Neuronal stem cell (in vitro differentiated cells): ENCODE data around the gene TAS2R42.

ENCODE experiments used
- DNase-seq: peaks from one replicate; pipeline ENCODE4 v3.0.0-alpha.2; 2013; ENCODE audit warnings: low spot score
- H2AFZ ChIP-seq: one replicate; pipeline ENCODE4 v1.6.1; 2013; ENCODE audit warnings: mild to moderate bottlenecking, low read length, inconsistent platforms
- H2AK5ac ChIP-seq: 2 replicates; pipeline ENCODE4 v1.6.1; 2013; ENCODE audit warnings: low read depth, mild to moderate bottlenecking, inconsistent platforms, low read length, moderate library complexity, mixed read lengths
- H2BK120ac ChIP-seq: 2 replicates; pipeline ENCODE4 v1.6.1; 2013; ENCODE audit warnings: low read depth, mild to moderate bottlenecking, inconsistent platforms, low read length, moderate library complexity, mixed read lengths
- H2BK12ac ChIP-seq: one replicate; pipeline ENCODE4 v1.6.1; 2013; ENCODE audit warnings: low read length, inconsistent platforms
- H2BK15ac ChIP-seq: 2 replicates; pipeline ENCODE4 v1.6.1; 2013; ENCODE audit warnings: mild to moderate bottlenecking, low read length, inconsistent platforms, mixed read lengths
- H2BK5ac ChIP-seq: one replicate; pipeline ENCODE4 v1.6.1; 2013; ENCODE audit warnings: inconsistent platforms, mild to moderate bottlenecking, low read length, moderate library complexity
- H3K14ac ChIP-seq: one replicate; pipeline ENCODE4 v1.6.1; 2013; ENCODE audit warnings: low read length, inconsistent platforms
- H3K18ac ChIP-seq: 2 replicates; pipeline ENCODE4 v1.6.1; 2013; ENCODE audit warnings: low read length, inconsistent platforms
- H3K23ac ChIP-seq: 2 replicates; pipeline ENCODE4 v1.6.1; 2013; ENCODE audit warnings: low read depth, mild to moderate bottlenecking, mixed read lengths, low read length, inconsistent platforms; ENCODE audit not compliant: poor library complexity
- H3K27ac ChIP-seq: replicated peaks from 3 replicates; pipeline ENCODE4 v1.5.1; 2013; ENCODE audit warnings: low read length, inconsistent platforms
- H3K27me3 ChIP-seq, 3 experiments: 2 replicates each; pipeline ENCODE4 v1.6.1; 2013; ENCODE audit warnings: low read length in 3 of 3, mild to moderate bottlenecking in 2 of 3, inconsistent platforms in 1 of 3, low read depth in 1 of 3, mixed read lengths in 1 of 3, moderate library complexity in 1 of 3; ENCODE audit not compliant: control insufficient read depth in 3 of 3, insufficient read depth in 3 of 3
- H3K36me3 ChIP-seq, 2 donors: replicated peaks in 1 of 2; 2 replicates each; pipeline ENCODE4 v1.6.1; 2013; ENCODE audit warnings: low read length in 2 of 2; ENCODE audit not compliant: control insufficient read depth in 2 of 2, insufficient read depth in 2 of 2
- H3K4ac ChIP-seq: 2 replicates; pipeline ENCODE4 v1.6.1; 2013; ENCODE audit warnings: inconsistent platforms, mild to moderate bottlenecking, low read length, moderate library complexity
- H3K4me1 ChIP-seq, 2 donors: 1 replicate in 1 of 2; 2 replicates in 1 of 2; pipeline ENCODE4 v1.6.1; 2013; ENCODE audit warnings: low read length in 2 of 2, low read depth in 1 of 2; ENCODE audit not compliant: control insufficient read depth in 2 of 2, insufficient read depth in 1 of 2
- H3K4me2 ChIP-seq: one replicate; pipeline ENCODE4 v1.6.1; 2013; ENCODE audit warnings: mild to moderate bottlenecking, low read length, inconsistent platforms; ENCODE audit not compliant: insufficient read depth, poor library complexity, severe bottlenecking
- H3K4me3 ChIP-seq, 2 donors: 2 replicates each; pipeline ENCODE4 v1.5.1; 2013; ENCODE audit warnings: low read length in 2 of 2, mild to moderate bottlenecking in 2 of 2, inconsistent platforms in 1 of 2, moderate library complexity in 1 of 2
- H3K79me1 ChIP-seq: one replicate; pipeline ENCODE4 v1.6.1; 2013; ENCODE audit warnings: low read depth, mild to moderate bottlenecking, inconsistent platforms, low read length, moderate library complexity
- H3K9ac ChIP-seq: one replicate; pipeline ENCODE4 v1.6.1; 2013; ENCODE audit warnings: mild to moderate bottlenecking, low read depth, low read length, inconsistent platforms; ENCODE audit not compliant: poor library complexity
- H3K9me3 ChIP-seq, 2 donors: replicated peaks in 1 of 2; 2 replicates each; pipeline versions ENCODE3 to v1.6.1; 2013; ENCODE audit warnings: low read length in 2 of 2, mild to moderate bottlenecking in 2 of 2, inconsistent platforms in 1 of 2, low read depth in 1 of 2, mixed read lengths in 1 of 2, moderate library complexity in 1 of 2; ENCODE audit not compliant: control insufficient read depth in 2 of 2, insufficient read depth in 1 of 2
- H4K8ac ChIP-seq: one replicate; pipeline ENCODE4 v1.6.1; 2013; ENCODE audit warnings: low read depth, mild to moderate bottlenecking, inconsistent platforms, low read length, moderate library complexity
- H4K91ac ChIP-seq: one replicate; pipeline ENCODE4 v1.6.1; 2013; ENCODE audit warnings: low read length, low read depth, mild to moderate bottlenecking, inconsistent platforms; ENCODE audit not compliant: poor library complexity
- WGBS, 2 donors: extraction: QIAGEN DNeasy Blood & Tissue Kit; methylation state at CpG; one replicate each; pipeline ENCODE4 v1.1.7; 2013; ENCODE audit warnings: missing lambda C conversion rate in 2 of 2, mixed read lengths in 1 of 2; ENCODE audit not compliant: insufficient read length in 2 of 2, insufficient replicate concordance in 1 of 2; ENCODE audit errors: extremely low coverage in 2 of 2; 5-methylcytosine and 5-hydroxymethylcytosine counted together

The TAS2R42 gene

DNA sequence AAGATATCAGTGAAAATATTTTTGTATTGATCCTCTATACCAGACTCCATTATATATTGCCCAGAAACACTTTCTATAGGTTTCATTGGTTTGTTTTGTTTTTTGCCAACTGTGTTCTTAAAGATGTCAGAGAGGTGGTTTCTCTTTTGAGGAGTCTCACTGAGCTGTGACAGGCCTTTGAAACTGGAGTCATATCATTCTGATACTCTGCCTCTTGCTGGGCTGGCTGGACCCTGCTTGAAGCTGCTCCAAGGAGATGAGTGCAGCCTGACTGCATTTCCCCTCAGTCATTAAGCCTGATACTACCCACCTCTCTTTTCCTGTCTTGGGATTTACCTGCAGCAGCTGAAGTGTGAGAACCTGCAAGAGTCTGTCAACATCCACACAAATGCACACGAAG, 35.9 kb downstream of the TAS2R42 start:
- Histone ChIP-seq H3K36me3 (peaks cover 6 to 25% of the 10 kb centered on the region in 2 donors), H2BK120ac (no peak overlapping the region), H3K18ac (no peak overlapping the region), H3K9me3 (peaks cover 5 to 40% of the 10 kb centered on the region in 2 donors), H3K14ac (no peak overlapping the region), H3K4me3 (no peak overlapping the region), H3K23ac (no peak overlapping the region), H3K4ac (no peak overlapping the region), H2AFZ (no peak overlapping the region), H3K4me1 (no peaks in the 10 kb centered on the region), H3K79me1 (no peaks in the 10 kb centered on the region), H4K8ac (no peak overlapping the region), H3K9ac (no peak overlapping the region), H2AK5ac (no peak overlapping the region), H3K4me2 (no peak overlapping the region), H2BK12ac (no peak overlapping the region), H2BK5ac (no peak overlapping the region), H3K27me3 (no peaks in the 10 kb centered on the region), H4K91ac (no peak overlapping the region), H3K27ac (no peak overlapping the region), H2BK15ac (no peak overlapping the region)
- no CpG with 5 or more reads among the region's 1 CpG for WGBS, 2 donors
- DNase-seq, result no peak

DNA sequence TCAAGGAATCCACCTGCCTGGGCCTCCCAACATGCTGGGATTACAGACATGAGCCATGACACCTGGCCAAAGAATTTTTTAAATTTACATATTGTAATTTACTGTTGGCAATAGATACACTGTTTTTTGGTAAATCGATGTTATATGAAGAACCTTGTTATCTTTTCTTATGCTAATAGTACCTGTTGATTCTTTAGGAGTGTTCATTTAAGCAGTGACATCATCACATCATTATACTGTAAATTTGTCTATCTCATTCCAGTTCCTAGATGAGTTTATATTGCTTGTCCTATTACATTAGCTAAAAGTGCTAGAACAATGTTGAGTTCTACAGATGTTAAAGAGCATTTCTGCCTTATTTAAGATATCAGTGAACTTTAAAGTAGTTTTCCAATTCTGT, 39.3 kb downstream of the TAS2R42 start:
- H3K9me3 ChIP-seq, result peaks cover 6 to 17% of the 10 kb centered on the region in 2 donors
- no peak overlapping the region for H2BK5ac ChIP-seq
- DNase-seq, result no peak
- no peak overlapping the region for H3K4me2 ChIP-seq
- no peak overlapping the region for H2BK12ac ChIP-seq
- H3K4me1 ChIP-seq, result no peaks in the 10 kb centered on the region
- no peaks in the 10 kb centered on the region for H3K27me3 ChIP-seq
- H3K18ac ChIP-seq, result no peak overlapping the region
- H4K8ac ChIP-seq, result no peak overlapping the region
- no peak overlapping the region for H3K14ac ChIP-seq
- no peak overlapping the region for H3K4me3 ChIP-seq
- no peak overlapping the region for H2BK15ac ChIP-seq
- no peak overlapping the region for H3K4ac ChIP-seq
- no peak overlapping the region for H3K9ac ChIP-seq
- peaks cover 4 to 10% of the 10 kb centered on the region in 2 donors for H3K36me3 ChIP-seq
- no peak overlapping the region for H2AFZ ChIP-seq
- no peak overlapping the region for H3K27ac ChIP-seq
- H4K91ac ChIP-seq, result no peak overlapping the region
- H3K79me1 ChIP-seq, result no peaks in the 10 kb centered on the region
- no peak overlapping the region for H2BK120ac ChIP-seq
- no peak overlapping the region for H2AK5ac ChIP-seq
- H3K23ac ChIP-seq, result no peak overlapping the region
- no CpG with 5 or more reads among the region's 1 CpG for WGBS, 2 donors

DNA sequence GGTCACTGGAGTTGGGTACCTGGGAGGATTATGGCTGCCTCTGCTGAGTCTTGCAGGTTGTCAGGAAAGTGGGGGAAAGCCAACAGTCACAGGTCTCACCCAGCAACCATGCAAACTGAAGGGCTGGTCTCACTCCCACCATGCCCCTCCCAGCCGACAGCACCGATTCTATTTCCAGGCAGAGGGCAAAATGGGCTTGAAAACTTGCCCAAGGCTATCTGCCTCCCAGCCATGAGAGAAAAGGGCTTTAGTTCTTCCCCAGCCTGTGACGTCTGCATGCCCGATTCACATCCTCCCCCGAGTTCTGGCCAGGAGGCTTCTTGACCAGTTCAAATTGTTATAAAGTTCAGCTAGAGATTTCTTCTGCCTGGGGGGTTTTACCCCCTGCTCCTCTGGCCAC, 42.4 kb downstream of the TAS2R42 start:
- Histone ChIP-seq H3K9ac (no peak overlapping the region), H3K14ac (no peak overlapping the region), H2AFZ (no peak overlapping the region), H3K4ac (no peak overlapping the region), H2BK5ac (no peak overlapping the region), H2AK5ac (no peak overlapping the region), H3K23ac (no peak overlapping the region), H4K8ac (no peak overlapping the region), H3K9me3 (peaks cover 3 to 18% of the 10 kb centered on the region in 2 donors), H3K18ac (no peak overlapping the region), H3K4me3 (no peak overlapping the region), H2BK15ac (no peak overlapping the region), H3K27me3 (no peaks in the 10 kb centered on the region), H2BK12ac (no peak overlapping the region), H3K79me1 (no peaks in the 10 kb centered on the region), H3K36me3 (peaks cover 0 to 22% of the 10 kb centered on the region in 2 donors), H3K27ac (no peak overlapping the region), H4K91ac (no peak overlapping the region), H3K4me2 (no peak overlapping the region), H3K4me1 (no peaks in the 10 kb centered on the region), H2BK120ac (no peak overlapping the region)
- no CpG with 5 or more reads among the region's 5 CpGs for WGBS, 2 donors
- DNase-seq, result no peak

DNA sequence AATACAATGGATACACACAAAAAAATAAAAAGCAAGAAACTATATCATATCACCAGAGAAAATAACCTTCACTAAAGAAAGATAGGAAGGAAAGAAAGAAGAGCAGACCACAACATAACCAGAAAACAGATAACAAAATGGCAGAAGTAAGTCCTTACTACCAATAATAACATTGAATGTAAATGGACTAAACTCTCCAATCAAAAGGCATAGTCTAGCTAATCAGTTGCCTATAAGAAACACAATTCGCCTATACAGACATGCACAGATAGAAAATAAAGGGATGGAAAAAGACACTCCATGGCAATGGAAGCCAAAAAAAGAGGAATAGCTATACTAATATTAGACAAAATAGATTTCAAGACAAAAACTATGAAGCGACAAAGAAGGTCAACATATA, 43.4 kb downstream of the TAS2R42 start:
- Histone ChIP-seq H2BK120ac (no peak overlapping the region), H4K91ac (no peak overlapping the region), H3K4me3 (no peak overlapping the region), H2AK5ac (no peak overlapping the region), H2BK15ac (no peak overlapping the region), H2BK12ac (no peak overlapping the region), H3K9me3 (peaks cover 3 to 21% of the 10 kb centered on the region in 2 donors), H3K79me1 (no peaks in the 10 kb centered on the region), H2AFZ (no peak overlapping the region), H3K14ac (no peak overlapping the region), H3K23ac (no peak overlapping the region), H4K8ac (no peak overlapping the region), H3K4me1 (no peaks in the 10 kb centered on the region), H3K27ac (no peak overlapping the region), H3K9ac (no peak overlapping the region), H3K4ac (no peak overlapping the region), H2BK5ac (no peak overlapping the region), H3K18ac (no peak overlapping the region), H3K4me2 (no peak overlapping the region), H3K27me3 (no peaks in the 10 kb centered on the region), H3K36me3 (peaks cover 0 to 25% of the 10 kb centered on the region in 2 donors)
- DNase-seq, result no peak
- no CpG with 5 or more reads among the region's 2 CpGs for WGBS, 2 donors
